K562 (cell line): ENCODE results near the gene KRT28. TPM values are rescaled to one million over a fixed set of nuclear protein-coding genes. Genes with fewer than 3 reads are reported as not detected.

Experiments
- ARID1B ChIP-seq: fragments of 450-650 bp; IDR thresholded peaks from 2 replicates; pipeline ENCODE4 v1.6.1; 2016; ENCODE audit warnings: antibody characterized with exemption, mild to moderate bottlenecking, inconsistent platforms
- COPS2 ChIP-seq: fragments of 450-650 bp; conservative IDR thresholded peaks from 2 replicates; pipeline ENCODE4 v1.6.1; 2016; ENCODE audit warnings: mild to moderate bottlenecking, moderate library complexity
- DPF2 ChIP-seq: fragments of 450-650 bp; IDR thresholded peaks from 2 replicates; pipeline ENCODE4 v1.6.1; 2016
- EP400 ChIP-seq: fragments of 450-650 bp; IDR thresholded peaks from 2 replicates; pipeline ENCODE4 v1.6.1; 2017; ENCODE audit warnings: antibody characterized with exemption, mild to moderate bottlenecking, moderate library complexity
- FOXA3 ChIP-seq, 2 experiments: fragments of 450-650 bp in 1 of 2; sonication (generic) in 1 of 2; formaldehyde crosslinking; IDR thresholded peaks in 1 of 2; conservative IDR thresholded peaks in 1 of 2; 2 replicates each; pipeline versions ENCODE4 v1.4.0 to v1.8.0; 2020 to 2022; ENCODE audit warnings: mild to moderate bottlenecking in 2 of 2, missing genetic modification reagents in 1 of 2
- MECOM ChIP-seq: fragments of 250-450 bp; sonication (Bioruptor Pico); IDR thresholded peaks from 2 replicates; pipeline ENCODE4 v1.8.0; 2022; ENCODE audit warnings: inconsistent platforms
- MEF2D ChIP-seq: conservative IDR thresholded peaks from 2 replicates; pipeline ENCODE4 v1.6.1; 2016; ENCODE audit warnings: low read depth, missing genetic modification characterization, missing compliant biosample characterization
- MEIS2 ChIP-seq: fragments of 450-650 bp; IDR thresholded peaks from 2 replicates; pipeline ENCODE4 v1.6.1; 2014; ENCODE audit warnings: mild to moderate bottlenecking; ENCODE audit not compliant: partially characterized antibody
- NFIC ChIP-seq: fragments of 450-650 bp; IDR thresholded peaks from 2 replicates; pipeline ENCODE4 v1.6.1; 2017; ENCODE audit warnings: mild to moderate bottlenecking, inconsistent platforms
- NR2C1 ChIP-seq, 2 experiments: fragments of 450-650 bp; IDR thresholded peaks; 2 replicates each; pipeline ENCODE4 v1.6.1; 2017; ENCODE audit warnings: mild to moderate bottlenecking in 2 of 2, antibody characterized with exemption in 1 of 2, inconsistent platforms in 1 of 2, missing compliant biosample characterization in 1 of 2, missing genetic modification characterization in 1 of 2
- RAD51 ChIP-seq: fragments of 450-650 bp; IDR thresholded peaks from 2 replicates; pipeline ENCODE4 v1.7.1; 2016; ENCODE audit warnings: low read depth, mild to moderate bottlenecking, borderline replicate concordance
- SMARCC2 ChIP-seq: fragments of 450-650 bp; IDR thresholded peaks from 2 replicates; pipeline ENCODE4 v1.6.1; 2017; ENCODE audit warnings: antibody characterized with exemption, moderate library complexity, mild to moderate bottlenecking, low read depth
- TOE1 ChIP-seq, 2 experiments: fragments of 450-650 bp in 1 of 2; sonication (generic) in 1 of 2; formaldehyde crosslinking in 1 of 2; IDR thresholded peaks; 2 replicates each; pipeline versions ENCODE4 v1.7.1 to v1.8.0; 2016 to 2022; ENCODE audit warnings: borderline replicate concordance in 2 of 2, mild to moderate bottlenecking in 2 of 2, antibody characterized with exemption in 1 of 2, inconsistent platforms in 1 of 2, low read depth in 1 of 2, missing genetic modification reagents in 1 of 2, moderate library complexity in 1 of 2
- polyA plus RNA-seq, 8 experiments: library from polyadenylated mRNA; depleted of rRNA in 4 of 8; stranded (reverse) in 5 of 8; unstranded in 3 of 8; fragments of >200 nt; fragmentation: Nextera tagmentation in 2 of 8; fragmentation: Illumina TruSeq in 1 of 8; extraction: Ambion mirVana in 2 of 8; extraction: Trizol in 1 of 8; gene quantifications; 2 replicates each; pipeline versions ENCODE4 v1.2.1 to v1.2.3, GENCODE V29; 2011 to 2014; ENCODE audit warnings: inconsistent platforms in 1 of 8, missing spikeins in 1 of 8
- total RNA-seq, 7 experiments: library from RNA; depleted of rRNA in 6 of 7; stranded (reverse); fragments of >200 nt in 6 of 7; fragmentation: Illumina TruSeq in 2 of 7; extraction: Trizol in 2 of 7; gene quantifications; 2 replicates each; pipeline versions ENCODE4 v1.2.1 to v1.2.3, GENCODE V29; 2011 to 2021; ENCODE audit warnings: low replicate concordance in 1 of 7
- TF ChIP-seq, protein P1 (sequence below), 2 experiments: fragments of 450-650 bp in 1 of 2; sonication (generic) in 1 of 2; formaldehyde crosslinking in 1 of 2; IDR thresholded peaks; 2 replicates each; pipeline versions ENCODE4 v1.7.1 to v1.9.0; 2016 to 2022; ENCODE audit warnings: inconsistent platforms in 1 of 2, mild to moderate bottlenecking in 1 of 2, missing genetic modification reagents in 1 of 2
- TF ChIP-seq, protein P2 (sequence below): sonication (generic); IDR thresholded peaks from 2 replicates; pipeline ENCODE4 v1.6.1; 2016

The KRT28 gene
- total and polyA plus RNA-seq, 9 of the 15 experiments (the other 6 are each of a cell fraction or from before 2014, with no cell fraction given) = not detected

DNA sequence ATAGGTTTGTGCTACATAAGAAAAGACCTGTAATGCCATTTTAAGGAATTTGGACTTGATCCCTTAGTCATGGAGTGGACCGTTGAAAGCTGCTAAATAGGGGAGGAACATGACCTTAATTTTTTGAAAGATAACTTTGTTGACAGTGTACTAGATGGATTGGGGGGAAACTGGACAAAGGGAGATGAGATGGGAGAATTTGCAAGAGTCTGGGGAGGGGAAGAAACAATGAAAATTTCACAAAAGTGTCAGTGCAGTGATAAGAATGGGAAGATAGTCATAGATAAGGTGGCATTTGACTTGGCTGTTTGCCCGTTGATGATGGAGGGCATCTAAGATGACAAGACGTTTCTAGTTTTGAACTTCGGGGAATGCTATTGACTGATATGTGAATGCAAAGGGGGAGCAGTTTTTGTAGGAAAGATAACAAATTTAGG, 44.9 kb upstream of the KRT28 start (continued):
- TF ChIP-seq, protein P1, sequence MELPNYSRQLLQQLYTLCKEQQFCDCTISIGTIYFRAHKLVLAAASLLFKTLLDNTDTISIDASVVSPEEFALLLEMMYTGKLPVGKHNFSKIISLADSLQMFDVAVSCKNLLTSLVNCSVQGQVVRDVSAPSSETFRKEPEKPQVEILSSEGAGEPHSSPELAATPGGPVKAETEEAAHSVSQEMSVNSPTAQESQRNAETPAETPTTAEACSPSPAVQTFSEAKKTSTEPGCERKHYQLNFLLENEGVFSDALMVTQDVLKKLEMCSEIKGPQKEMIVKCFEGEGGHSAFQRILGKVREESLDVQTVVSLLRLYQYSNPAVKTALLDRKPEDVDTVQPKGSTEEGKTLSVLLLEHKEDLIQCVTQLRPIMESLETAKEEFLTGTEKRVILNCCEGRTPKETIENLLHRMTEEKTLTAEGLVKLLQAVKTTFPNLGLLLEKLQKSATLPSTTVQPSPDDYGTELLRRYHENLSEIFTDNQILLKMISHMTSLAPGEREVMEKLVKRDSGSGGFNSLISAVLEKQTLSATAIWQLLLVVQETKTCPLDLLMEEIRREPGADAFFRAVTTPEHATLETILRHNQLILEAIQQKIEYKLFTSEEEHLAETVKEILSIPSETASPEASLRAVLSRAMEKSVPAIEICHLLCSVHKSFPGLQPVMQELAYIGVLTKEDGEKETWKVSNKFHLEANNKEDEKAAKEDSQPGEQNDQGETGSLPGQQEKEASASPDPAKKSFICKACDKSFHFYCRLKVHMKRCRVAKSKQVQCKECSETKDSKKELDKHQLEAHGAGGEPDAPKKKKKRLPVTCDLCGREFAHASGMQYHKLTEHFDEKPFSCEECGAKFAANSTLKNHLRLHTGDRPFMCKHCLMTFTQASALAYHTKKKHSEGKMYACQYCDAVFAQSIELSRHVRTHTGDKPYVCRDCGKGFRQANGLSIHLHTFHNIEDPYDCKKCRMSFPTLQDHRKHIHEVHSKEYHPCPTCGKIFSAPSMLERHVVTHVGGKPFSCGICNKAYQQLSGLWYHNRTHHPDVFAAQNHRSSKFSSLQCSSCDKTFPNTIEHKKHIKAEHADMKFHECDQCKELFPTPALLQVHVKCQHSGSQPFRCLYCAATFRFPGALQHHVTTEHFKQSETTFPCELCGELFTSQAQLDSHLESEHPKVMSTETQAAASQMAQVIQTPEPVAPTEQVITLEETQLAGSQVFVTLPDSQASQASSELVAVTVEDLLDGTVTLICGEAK (IDR thresholded peaks at IDR 0.05) = peak; percentile 69; the same call in 1 of the 2 replicates
- TF ChIP-seq, protein P1 (CRISPR knock-in tag; IDR thresholded peaks at IDR 0.05) = no peak
- TF ChIP-seq MECOM (CRISPR knock-in tag) (peak; percentile 60; the same call in 1 of the 2 replicates), RAD51 (no peak), TOE1 (IDR thresholded peaks at IDR 0.05; ENCODE audit: borderline replicate concordance) (0 out of 2 replicates have a peak, but pooled peaks have one; percentile 19), TOE1 (CRISPR knock-in tag; IDR thresholded peaks at IDR 0.05; ENCODE audit: borderline replicate concordance, low read depth) (no peak), NR2C1 (IDR thresholded peaks at IDR 0.05) (no peak), NR2C1 (tag; IDR thresholded peaks at IDR 0.05) (0 out of 2 replicates have a peak, but pooled peaks have one; percentile 24), FOXA3 (CRISPR knock-in tag; conservative IDR thresholded peaks at IDR 0.05 in 1 of 2, IDR thresholded peaks at IDR 0.05 in 1 of 2) (peak in 1 of 2 experiments; percentile 71; a peak in 2 of 4 replicates), COPS2 (no peak), NFIC (peak; percentile 90), MEF2D (tag) (peak; percentile 57; the same call in 1 of the 2 replicates), DPF2 (peak; percentile 89), MEIS2 (peak; percentile 67), ARID1B (peak; percentile 85), SMARCC2 (0 out of 2 replicates have a peak, but pooled peaks have one; percentile 25), EP400 (0 out of 2 replicates have a peak, but pooled peaks have one; percentile 32)
- TF ChIP-seq, protein P2, sequence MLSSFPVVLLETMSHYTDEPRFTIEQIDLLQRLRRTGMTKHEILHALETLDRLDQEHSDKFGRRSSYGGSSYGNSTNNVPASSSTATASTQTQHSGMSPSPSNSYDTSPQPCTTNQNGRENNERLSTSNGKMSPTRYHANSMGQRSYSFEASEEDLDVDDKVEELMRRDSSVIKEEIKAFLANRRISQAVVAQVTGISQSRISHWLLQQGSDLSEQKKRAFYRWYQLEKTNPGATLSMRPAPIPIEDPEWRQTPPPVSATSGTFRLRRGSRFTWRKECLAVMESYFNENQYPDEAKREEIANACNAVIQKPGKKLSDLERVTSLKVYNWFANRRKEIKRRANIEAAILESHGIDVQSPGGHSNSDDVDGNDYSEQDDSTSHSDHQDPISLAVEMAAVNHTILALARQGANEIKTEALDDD = 0 out of 2 replicates have a peak, but pooled peaks have one; percentile 13
